Activated gamma-delta T cell (primary cell): Measurements from ENCODE around the gene PABPN1.

Experiments used
- DNase-seq: peaks from one replicate; lab custom pipeline; 2025; lab: John Stamatoyannopoulos, UW

Gene PABPN1

GRCh38 chr14:23358042-23358441 is 36.8 kb downstream of the PABPN1 start:
- DNase-seq = no peak

DNA sequence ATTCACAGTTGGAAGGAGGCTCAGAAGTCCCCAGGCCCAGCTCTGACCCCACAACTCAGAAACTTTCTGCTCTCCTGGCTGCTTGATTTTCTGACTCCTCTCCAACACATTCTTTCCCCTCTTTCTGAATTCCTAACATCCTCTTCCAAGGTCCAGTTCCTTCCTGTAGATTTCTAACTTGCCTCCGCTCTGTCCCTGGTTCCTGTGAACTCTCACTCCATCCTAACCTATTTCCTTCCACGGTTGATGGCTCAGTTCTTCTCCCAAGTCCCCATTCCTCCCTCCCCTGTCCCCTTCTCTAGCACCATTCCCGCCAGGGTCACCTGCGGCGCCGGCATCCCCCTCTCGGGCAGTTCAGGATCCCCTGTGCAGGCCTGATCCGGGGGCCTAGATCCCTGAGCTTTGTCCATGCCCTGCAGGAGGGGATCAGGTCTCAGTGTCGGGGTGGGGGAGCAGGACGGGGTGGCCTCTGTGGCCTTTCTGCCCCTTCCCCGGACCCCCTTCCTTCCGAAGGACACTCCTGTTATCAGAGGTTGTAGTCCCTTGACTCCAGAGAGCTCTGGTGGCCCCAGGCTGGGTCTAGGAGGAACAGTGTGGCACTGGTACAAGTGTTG is 37.4 kb downstream of the PABPN1 start:
- no peak for DNase-seq

GRCh38 chr14:23359167-23359626 is 37.9 kb downstream of the PABPN1 start:
- no peak for DNase-seq

DNA sequence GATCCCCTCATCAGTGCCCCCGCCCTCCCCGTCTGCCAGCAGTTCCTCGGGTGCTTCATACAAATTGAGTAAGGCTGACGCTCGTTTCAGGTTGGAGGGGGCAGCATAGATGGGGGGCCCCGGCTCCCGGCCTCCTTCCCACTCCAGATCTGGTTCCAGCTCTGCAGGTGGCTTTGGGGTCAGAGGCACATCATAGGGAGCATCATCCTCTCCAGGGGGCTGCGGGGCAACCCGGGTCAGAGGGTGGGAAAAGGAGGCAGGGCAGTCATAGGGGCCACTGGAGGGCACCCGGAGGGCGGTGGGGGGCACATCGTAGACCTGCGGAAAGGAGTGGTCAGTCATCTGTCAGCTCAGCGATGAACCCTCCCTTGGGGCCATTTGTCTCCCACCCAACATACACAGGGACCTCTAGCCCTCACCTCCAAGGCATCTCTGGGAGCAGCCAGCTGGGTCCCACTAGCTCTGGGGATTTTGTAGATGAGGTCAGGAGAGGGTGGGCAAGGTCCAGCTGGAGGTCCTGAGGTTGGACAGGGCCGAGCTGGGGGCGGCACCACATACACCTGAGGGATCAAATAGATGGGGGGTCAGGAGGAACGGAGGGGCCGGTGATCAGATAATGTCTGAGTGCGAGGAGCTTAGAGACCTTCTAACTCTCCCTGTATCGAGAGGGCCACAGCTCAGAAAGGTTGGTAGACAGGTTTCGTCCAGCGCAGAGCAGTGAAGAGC is 38.6 kb downstream of the PABPN1 start:
- DNase-seq = no peak

DNA sequence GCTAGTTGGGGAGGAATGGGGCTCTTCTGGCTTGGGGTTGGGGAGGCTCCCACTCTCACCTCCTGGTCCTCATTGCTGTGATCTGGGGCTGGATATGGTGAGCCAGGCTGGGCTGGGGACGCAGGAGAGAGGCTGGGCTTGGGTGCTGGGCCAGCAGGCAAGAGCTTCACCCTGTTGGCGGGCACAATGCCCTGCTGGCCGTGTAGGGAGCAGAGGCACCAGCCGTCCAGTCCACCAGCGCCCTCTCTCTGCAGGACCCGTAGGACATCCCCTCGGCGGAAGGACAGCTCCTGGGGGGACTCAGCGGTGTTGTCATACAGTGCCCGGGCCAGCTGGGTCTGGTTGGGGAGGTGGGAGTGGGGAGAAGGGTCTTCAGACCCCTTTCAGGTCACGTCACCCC is 39.2 kb downstream of the PABPN1 start:
- no peak for DNase-seq

- DNase-seq = no peak
Observed at GRCh38 chr14:23361320-23361719, 40.1 kb downstream of the PABPN1 start.

DNA sequence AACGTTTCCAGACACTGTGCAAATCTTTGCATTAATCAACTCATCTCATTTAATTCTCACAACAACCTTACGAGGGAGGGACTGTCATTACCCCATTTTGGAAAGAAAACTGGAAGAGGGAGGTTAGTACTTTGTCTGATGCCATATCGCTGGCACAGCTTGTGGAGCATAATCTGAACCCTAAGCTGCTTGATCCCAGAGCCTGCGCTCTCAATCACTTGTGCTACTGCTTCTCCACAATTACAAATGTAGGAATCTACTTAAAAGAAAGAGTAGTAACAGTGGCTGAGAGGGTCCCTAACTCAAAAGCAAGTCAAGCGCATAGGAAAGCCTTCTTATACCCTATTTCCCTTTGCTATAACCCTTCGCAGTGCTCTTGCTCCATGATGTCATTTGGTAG is 40.5 kb downstream of the PABPN1 start:
- DNase-seq = no peak

GRCh38 chr14:23362200-23362599 is 40.9 kb downstream of the PABPN1 start:
- no peak for DNase-seq

DNA sequence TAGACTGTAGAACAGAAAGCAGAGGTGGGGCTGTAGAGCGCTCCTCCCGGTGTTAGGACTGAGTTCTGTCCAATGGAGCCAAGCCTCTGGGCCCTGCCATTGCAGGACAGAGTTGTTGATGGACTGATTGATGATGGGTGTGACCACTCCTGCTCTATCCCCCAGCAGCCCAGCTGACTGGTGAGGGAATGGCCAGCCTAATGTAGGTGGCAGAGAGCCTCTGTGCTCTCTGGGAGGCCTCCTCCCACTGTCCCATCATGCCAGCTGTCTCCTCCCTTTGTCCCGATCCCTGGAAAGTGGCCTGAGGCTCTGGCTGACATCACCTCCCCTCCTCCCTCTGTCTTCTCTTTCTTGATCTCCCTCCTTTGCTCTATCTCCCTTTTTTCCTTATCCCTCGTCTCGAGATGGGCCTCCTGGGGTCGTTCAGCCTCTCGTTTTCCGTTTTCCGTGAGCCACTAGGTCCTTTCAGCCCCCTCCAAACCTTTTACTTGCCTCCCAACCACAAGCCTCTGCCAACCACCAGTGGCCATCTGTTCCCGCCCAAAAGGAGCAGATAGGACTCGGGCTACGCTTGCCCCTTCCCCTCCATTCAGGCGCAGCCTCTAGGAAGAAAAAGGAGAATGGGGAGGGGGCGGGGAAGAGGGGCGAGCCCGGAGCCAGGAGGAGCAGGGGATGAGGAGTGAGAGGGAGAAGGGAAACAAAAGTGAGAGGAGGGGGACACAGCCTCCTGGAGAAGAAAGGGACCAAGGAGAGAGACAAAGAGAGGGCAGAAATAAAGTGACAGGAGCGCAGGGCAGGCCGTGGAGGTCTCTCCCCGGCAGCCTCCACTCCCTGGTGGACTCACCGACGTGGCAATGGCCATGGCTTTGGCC is 43.1 kb downstream of the PABPN1 start:
- DNase-seq = no peak

GRCh38 chr14:23365036-23365731 is 43.9 kb downstream of the PABPN1 start, which contains the start of gene EFS:
Gene EFS, minus strand, starts transcription at chr14:23365172. Its CDS starts 147 bp downstream, at chr14:23365025.
- no peak for DNase-seq

DNA sequence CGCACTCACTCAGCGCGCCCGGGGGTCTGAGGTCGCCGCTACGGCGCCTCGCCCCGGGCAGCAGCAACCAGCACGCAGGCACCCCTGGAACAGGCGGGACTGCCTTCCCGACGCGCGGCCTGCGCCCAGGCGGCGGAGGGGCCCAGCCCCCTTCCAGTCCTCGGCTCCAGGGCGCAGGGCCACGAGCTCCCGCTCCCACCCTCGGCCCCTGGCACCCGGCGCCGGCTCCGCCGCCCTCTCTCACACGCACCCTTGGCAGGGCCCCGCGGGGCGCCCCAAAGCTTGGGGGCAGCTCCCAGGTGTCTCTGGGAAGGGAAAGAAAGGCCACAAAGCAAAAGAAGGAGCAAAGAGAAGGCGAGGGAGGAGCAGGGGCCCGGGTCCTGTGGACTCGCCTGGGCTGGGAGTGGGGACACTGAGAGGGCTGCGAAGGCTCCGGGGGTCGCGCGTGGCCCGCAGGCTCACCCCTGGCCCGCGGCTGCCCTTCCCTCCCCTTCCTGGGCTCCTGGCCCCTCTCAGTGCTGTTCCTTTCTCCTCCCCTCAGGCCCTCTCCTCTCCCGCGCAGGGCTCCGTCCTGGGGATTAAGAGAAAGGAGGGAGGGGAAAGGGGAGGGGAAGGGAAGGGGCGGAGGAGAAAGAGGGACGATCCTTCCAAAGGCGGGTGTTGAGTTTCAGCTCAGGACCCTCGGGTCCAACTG is 44.6 kb downstream of the PABPN1 start:
- DNase-seq = no peak

GRCh38 chr14:23366426-23366921 is 45.2 kb downstream of the PABPN1 start:
- DNase-seq = no peak

GRCh38 chr14:23370221-23370620 is 49.0 kb downstream of the PABPN1 start:
- DNase-seq = no peak

DNA sequence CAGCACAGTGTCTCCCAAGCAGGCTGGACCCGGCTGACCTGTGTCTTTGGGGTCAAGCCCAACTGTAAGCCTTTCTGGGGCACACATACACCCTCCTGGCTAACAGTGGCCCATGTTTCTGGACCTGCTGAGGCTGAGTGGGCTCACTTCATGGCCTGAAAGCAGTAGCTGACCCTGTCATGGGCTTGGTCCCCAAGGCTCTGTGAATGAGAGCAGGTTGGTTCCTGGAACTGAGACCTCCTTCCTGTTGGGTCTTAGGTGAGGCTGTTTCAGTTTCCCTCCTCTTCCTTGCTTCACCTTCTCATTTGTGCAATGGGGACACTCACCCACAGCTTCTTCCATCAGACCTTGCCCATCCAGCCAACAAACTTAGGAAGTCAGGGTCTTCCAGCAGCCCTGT is 50.6 kb downstream of the PABPN1 start:
- no peak for DNase-seq

- DNase-seq = no peak
Observed at GRCh38 chr14:23372509-23372908, 51.3 kb downstream of the PABPN1 start, which contains the start of gene IL25. Gene IL25, plus strand, starts transcription at chr14:23372809.

GRCh38 chr14:23373041-23373440 is 51.8 kb downstream of the PABPN1 start:
- DNase-seq = no peak
